Keratinocyte (primary cell): ENCODE results near the gene KIF1B.

ENCODE experiments used
- EZH2 ChIP-seq: IDR thresholded peaks from one replicate; pipeline ENCODE4 v1.6.1; 2012; ENCODE audit warnings: inconsistent platforms, mild to moderate bottlenecking, low read length, moderate library complexity
- TF ChIP-seq, protein P1 (sequence below), 3 experiments: IDR thresholded peaks in 1 of 3; conservative IDR thresholded peaks in 1 of 3; optimal IDR thresholded peaks in 1 of 3; 2 replicates in 2 of 3; 3 replicates in 1 of 3; pipeline versions ENCODE3 to v1.5.1; 2011; ENCODE audit warnings: low read length in 3 of 3, mild to moderate bottlenecking in 3 of 3, moderate library complexity in 2 of 3, control low read depth in 1 of 3, inconsistent platforms in 1 of 3; ENCODE audit not compliant: insufficient read depth in 2 of 3; ENCODE audit errors: extremely low read depth in 1 of 3

DNA sequence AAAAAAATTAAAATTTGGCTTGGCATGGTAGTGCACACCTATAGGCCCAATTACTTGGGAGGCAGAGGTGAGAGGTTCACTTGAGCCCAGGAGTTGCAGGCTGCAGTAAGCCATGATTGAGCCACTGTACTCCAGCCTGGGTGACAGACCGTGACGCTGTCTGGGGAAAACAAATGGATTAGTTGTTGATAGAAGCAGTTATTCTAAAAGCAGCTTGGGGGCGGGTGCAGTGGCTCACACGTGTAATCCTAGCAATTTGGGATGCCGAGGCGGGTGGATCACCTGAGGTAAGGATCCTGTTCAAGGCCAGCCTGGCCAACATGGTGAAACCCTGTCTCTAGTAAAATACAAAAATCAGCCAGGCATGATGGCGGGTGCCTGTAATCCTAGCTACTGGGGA lies 40.3 kb downstream of the KIF1B start:
- TF ChIP-seq, protein P1, sequence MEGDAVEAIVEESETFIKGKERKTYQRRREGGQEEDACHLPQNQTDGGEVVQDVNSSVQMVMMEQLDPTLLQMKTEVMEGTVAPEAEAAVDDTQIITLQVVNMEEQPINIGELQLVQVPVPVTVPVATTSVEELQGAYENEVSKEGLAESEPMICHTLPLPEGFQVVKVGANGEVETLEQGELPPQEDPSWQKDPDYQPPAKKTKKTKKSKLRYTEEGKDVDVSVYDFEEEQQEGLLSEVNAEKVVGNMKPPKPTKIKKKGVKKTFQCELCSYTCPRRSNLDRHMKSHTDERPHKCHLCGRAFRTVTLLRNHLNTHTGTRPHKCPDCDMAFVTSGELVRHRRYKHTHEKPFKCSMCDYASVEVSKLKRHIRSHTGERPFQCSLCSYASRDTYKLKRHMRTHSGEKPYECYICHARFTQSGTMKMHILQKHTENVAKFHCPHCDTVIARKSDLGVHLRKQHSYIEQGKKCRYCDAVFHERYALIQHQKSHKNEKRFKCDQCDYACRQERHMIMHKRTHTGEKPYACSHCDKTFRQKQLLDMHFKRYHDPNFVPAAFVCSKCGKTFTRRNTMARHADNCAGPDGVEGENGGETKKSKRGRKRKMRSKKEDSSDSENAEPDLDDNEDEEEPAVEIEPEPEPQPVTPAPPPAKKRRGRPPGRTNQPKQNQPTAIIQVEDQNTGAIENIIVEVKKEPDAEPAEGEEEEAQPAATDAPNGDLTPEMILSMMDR (optimal IDR thresholded peaks at IDR 0.05 in 1 of 3, IDR thresholded peaks at IDR 0.05 in 1 of 3, conservative IDR thresholded peaks at IDR 0.05 in 1 of 3; ENCODE audit: extremely low read depth in 1 of 3, insufficient read depth in 2 of 3, low read length in 3 of 3) = no peak
- TF ChIP-seq EZH2 = no peak
